Prostate gland (tissue), 2 donors: ENCODE results near the gene SLC39A3.

Experiments
- POLR2AphosphoS5 ChIP-seq: sonication (generic); formaldehyde crosslinking; IDR thresholded peaks from one replicate; pipeline ENCODE4 v1.6.1; 2017; ENCODE audit warnings: antibody characterized with exemption
- TF ChIP-seq, protein P1 (sequence below), 4 experiments: fragments of 200-600 bp in 2 of 4; fragments of 450-650 bp in 2 of 4; sonication (generic) in 2 of 4; IDR thresholded peaks; 1 replicate in 3 of 4; 2 replicates in 1 of 4; pipeline ENCODE4 v1.5.1; 2016 to 2019; ENCODE audit warnings: antibody characterized with exemption in 4 of 4, mild to moderate bottlenecking in 2 of 4, moderate library complexity in 2 of 4

DNA sequence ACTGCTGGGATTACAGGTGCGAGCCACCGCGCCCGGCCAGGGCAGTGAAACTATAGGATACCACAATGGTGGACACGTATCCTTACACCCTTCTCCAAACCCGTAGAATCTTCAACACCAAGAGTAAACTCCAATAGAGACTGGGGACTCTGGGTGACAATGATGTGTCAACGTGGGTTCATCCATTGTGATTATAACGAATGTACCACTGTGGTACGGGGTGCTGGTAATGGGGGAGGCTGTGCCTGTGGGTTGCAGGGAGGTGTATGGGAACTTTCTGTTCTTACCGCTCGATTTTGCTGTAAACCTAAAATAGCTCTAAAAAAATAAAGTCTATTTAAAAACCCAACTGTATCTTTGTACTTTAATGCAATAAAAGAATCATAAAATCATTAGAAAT, 49.0 kb downstream of the SLC39A3 start:
- TF ChIP-seq, protein P1, sequence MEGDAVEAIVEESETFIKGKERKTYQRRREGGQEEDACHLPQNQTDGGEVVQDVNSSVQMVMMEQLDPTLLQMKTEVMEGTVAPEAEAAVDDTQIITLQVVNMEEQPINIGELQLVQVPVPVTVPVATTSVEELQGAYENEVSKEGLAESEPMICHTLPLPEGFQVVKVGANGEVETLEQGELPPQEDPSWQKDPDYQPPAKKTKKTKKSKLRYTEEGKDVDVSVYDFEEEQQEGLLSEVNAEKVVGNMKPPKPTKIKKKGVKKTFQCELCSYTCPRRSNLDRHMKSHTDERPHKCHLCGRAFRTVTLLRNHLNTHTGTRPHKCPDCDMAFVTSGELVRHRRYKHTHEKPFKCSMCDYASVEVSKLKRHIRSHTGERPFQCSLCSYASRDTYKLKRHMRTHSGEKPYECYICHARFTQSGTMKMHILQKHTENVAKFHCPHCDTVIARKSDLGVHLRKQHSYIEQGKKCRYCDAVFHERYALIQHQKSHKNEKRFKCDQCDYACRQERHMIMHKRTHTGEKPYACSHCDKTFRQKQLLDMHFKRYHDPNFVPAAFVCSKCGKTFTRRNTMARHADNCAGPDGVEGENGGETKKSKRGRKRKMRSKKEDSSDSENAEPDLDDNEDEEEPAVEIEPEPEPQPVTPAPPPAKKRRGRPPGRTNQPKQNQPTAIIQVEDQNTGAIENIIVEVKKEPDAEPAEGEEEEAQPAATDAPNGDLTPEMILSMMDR (IDR thresholded peaks at IDR 0.05), result no peak
- no peak for TF ChIP-seq POLR2AphosphoS5
